CD4-positive, CD25-positive, alpha-beta regulatory T cell (primary cell): ENCODE results near the gene NFIB. TPM values are rescaled to one million over a fixed set of nuclear protein-coding genes. Genes with fewer than 3 reads are reported as not detected.

Experiments
- ATAC-seq, 2 donors: fragments of 150-1000 bp; cut with Tn5 transposase; one replicate each; pipeline ENCODE4 v1.10.0; 2021; ENCODE audit warnings: low read depth in 2 of 2, moderate number of reproducible peaks in 2 of 2, moderate library complexity in 1 of 2
- DNase-seq, 3 donors: peaks; one replicate each; pipeline versions ENCODE4 v3.0.0 to v3.0.0-alpha.2; 2012 to 2022; ENCODE audit warnings: mixed read lengths in 1 of 3
- H3K27ac ChIP-seq: one replicate; pipeline ENCODE4 v1.7.0; 2013; ENCODE audit warnings: mild to moderate bottlenecking, low read length; ENCODE audit not compliant: insufficient read depth, poor library complexity, severe bottlenecking
- H3K27me3 ChIP-seq: one replicate; pipeline ENCODE4 v1.7.0; 2013; ENCODE audit warnings: low read length; ENCODE audit not compliant: control insufficient read depth, insufficient read depth
- H3K36me3 ChIP-seq: one replicate; pipeline ENCODE4 v1.7.0; 2013; ENCODE audit warnings: mild to moderate bottlenecking, low read length, moderate library complexity; ENCODE audit not compliant: control insufficient read depth, insufficient read depth
- H3K4me1 ChIP-seq: 2 replicates; pipeline ENCODE4 v1.7.0; 2013; ENCODE audit warnings: mild to moderate bottlenecking, low read length; ENCODE audit not compliant: insufficient read depth, control insufficient read depth, poor library complexity, severe bottlenecking
- H3K4me3 ChIP-seq: one replicate; pipeline ENCODE4 v1.7.0; 2013; ENCODE audit warnings: low read depth, mild to moderate bottlenecking, low read length, moderate library complexity
- H3K9me3 ChIP-seq, 2 experiments: 1 replicate in 1 of 2; 2 replicates in 1 of 2; pipeline ENCODE4 v1.7.0; 2013; ENCODE audit warnings: low read length in 2 of 2, mild to moderate bottlenecking in 1 of 2, moderate library complexity in 1 of 2; ENCODE audit not compliant: control insufficient read depth in 2 of 2
- H3K27ac Mint-ChIP-seq, 3 donors: one replicate each; pipeline ENCODE4 v1.8.0; 2020 to 2022; ENCODE audit warnings: mild to moderate bottlenecking in 3 of 3, mixed read lengths in 3 of 3, moderate library complexity in 2 of 3
- H3K27me3 Mint-ChIP-seq: one replicate; pipeline ENCODE4 v1.8.0; 2022; ENCODE audit warnings: mild to moderate bottlenecking, mixed read lengths
- H3K36me3 Mint-ChIP-seq: one replicate; pipeline ENCODE4 v1.8.0; 2020; ENCODE audit warnings: mixed read lengths
- H3K4me1 Mint-ChIP-seq, 4 donors: one replicate each; pipeline ENCODE4 v1.8.0; 2020 to 2022; ENCODE audit warnings: mixed read lengths in 4 of 4, mild to moderate bottlenecking in 1 of 4
- H3K4me3 Mint-ChIP-seq, 4 donors: one replicate each; pipeline ENCODE4 v1.8.0; 2020 to 2022; ENCODE audit warnings: mild to moderate bottlenecking in 4 of 4, mixed read lengths in 4 of 4, moderate library complexity in 3 of 4
- H3K9me3 Mint-ChIP-seq, 7 donors: one replicate each; pipeline ENCODE4 v1.8.0; 2020 to 2022; ENCODE audit warnings: mixed read lengths in 7 of 7, mild to moderate bottlenecking in 3 of 7, moderate library complexity in 2 of 7
- polyA plus RNA-seq, 4 donors: library from polyadenylated mRNA; unstranded; fragments of 300-500 nt; fragmentation: Illumina TruSeq; gene quantifications; one replicate each; pipeline ENCODE4 v1.2.3, GENCODE V29; 2021
- total RNA-seq: library from RNA; stranded (reverse); gene quantifications from one replicate; pipeline ENCODE4 v1.2.3, GENCODE V29; 2022

Gene NFIB
- total and polyA plus RNA-seq, 5 donors from 2014 or later = 0.20 TPM; not detected in 4

GRCh38 chr9:14141699-14142098 is 172.2 kb downstream of the NFIB start:
- Histone ChIP-seq H3K27me3 (no peaks in the 10 kb centered on the region), H3K4me3 (no peak overlapping the region), H3K9me3 (no peaks in the 10 kb centered on the region), H3K27ac (no peak overlapping the region), H3K36me3 (no peaks in the 10 kb centered on the region), H3K4me1 (no peaks in the 10 kb centered on the region)
- no peak overlapping the region for H3K27ac Mint-ChIP-seq
- peaks cover 0 to 3% (median 0%) of the 10 kb centered on the region in 7 donors for H3K9me3 Mint-ChIP-seq
- no peak overlapping the region for H3K4me3 Mint-ChIP-seq
- no peaks in the 10 kb centered on the region for H3K27me3 Mint-ChIP-seq
- DNase-seq = no peak
- no peaks in the 10 kb centered on the region for H3K36me3 Mint-ChIP-seq
- H3K4me1 Mint-ChIP-seq = no peaks in the 10 kb centered on the region
- ATAC-seq = no peak

GRCh38 chr9:14140096-14140697 is 173.7 kb downstream of the NFIB start:
- H3K4me3 Mint-ChIP-seq = no peak overlapping the region
- H3K9me3 ChIP-seq = no peaks in the 10 kb centered on the region
- no peaks in the 10 kb centered on the region for H3K27me3 Mint-ChIP-seq
- DNase-seq (no peak), ATAC-seq (no peak)
- no peaks in the 10 kb centered on the region for H3K4me1 Mint-ChIP-seq
- no peaks in the 10 kb centered on the region for H3K27me3 ChIP-seq
- no peak overlapping the region for H3K27ac ChIP-seq
- H3K36me3 Mint-ChIP-seq = no peaks in the 10 kb centered on the region
- peaks cover 0 to 3% (median 0%) of the 10 kb centered on the region in 7 donors for H3K9me3 Mint-ChIP-seq
- no peaks in the 10 kb centered on the region for H3K4me1 ChIP-seq
- no peak overlapping the region for H3K4me3 ChIP-seq
- no peaks in the 10 kb centered on the region for H3K36me3 ChIP-seq
- H3K27ac Mint-ChIP-seq = no peak overlapping the region

- Histone ChIP-seq H3K4me1 (no peaks in the 10 kb centered on the region), H3K36me3 (no peaks in the 10 kb centered on the region), H3K27me3 (no peaks in the 10 kb centered on the region), H3K4me3 (no peak overlapping the region), H3K9me3 (no peaks in the 10 kb centered on the region), H3K27ac (no peak overlapping the region)
- Mint-ChIP-seq H3K36me3 (no peaks in the 10 kb centered on the region), H3K9me3 (peaks cover 0 to 3% (median 0%) of the 10 kb centered on the region in 7 donors), H3K4me1 (no peaks in the 10 kb centered on the region), H3K27ac (no peak overlapping the region), H3K4me3 (no peak overlapping the region), H3K27me3 (no peaks in the 10 kb centered on the region)
- DNase-seq (no peak), ATAC-seq (no peak)
Observed at GRCh38 chr9:14139287-14139686, 174.7 kb downstream of the NFIB start.

GRCh38 chr9:14136646-14137370 is 177.1 kb downstream of the NFIB start:
- no peaks in the 10 kb centered on the region for H3K27me3 ChIP-seq
- H3K9me3 ChIP-seq = no peaks in the 10 kb centered on the region
- H3K4me3 Mint-ChIP-seq = no peak overlapping the region
- no peaks in the 10 kb centered on the region for H3K27me3 Mint-ChIP-seq
- H3K27ac ChIP-seq = no peak overlapping the region
- DNase-seq (no peak), ATAC-seq (no peak)
- peaks cover 0 to 4% (median 0%) of the 10 kb centered on the region in 7 donors for H3K9me3 Mint-ChIP-seq
- no peak overlapping the region for H3K27ac Mint-ChIP-seq
- H3K4me1 ChIP-seq = no peaks in the 10 kb centered on the region
- no peaks in the 10 kb centered on the region for H3K4me1 Mint-ChIP-seq
- H3K36me3 Mint-ChIP-seq = no peaks in the 10 kb centered on the region
- H3K4me3 ChIP-seq = no peak overlapping the region
- no peaks in the 10 kb centered on the region for H3K36me3 ChIP-seq

- Histone ChIP-seq H3K4me3 (no peak overlapping the region), H3K27ac (no peak overlapping the region), H3K4me1 (no peaks in the 10 kb centered on the region), H3K36me3 (no peaks in the 10 kb centered on the region), H3K9me3 (no peaks in the 10 kb centered on the region), H3K27me3 (no peaks in the 10 kb centered on the region)
- Mint-ChIP-seq H3K4me3 (no peak overlapping the region), H3K4me1 (no peaks in the 10 kb centered on the region), H3K36me3 (no peaks in the 10 kb centered on the region), H3K27me3 (no peaks in the 10 kb centered on the region), H3K9me3 (peaks cover 0 to 4% (median 0%) of the 10 kb centered on the region in 7 donors), H3K27ac (no peak overlapping the region)
- ATAC-seq (no peak), DNase-seq (no peak)
Observed at GRCh38 chr9:14136047-14136635, 177.8 kb downstream of the NFIB start.

- Mint-ChIP-seq H3K36me3 (no peaks in the 10 kb centered on the region), H3K27ac (no peak overlapping the region), H3K27me3 (no peaks in the 10 kb centered on the region), H3K4me1 (no peaks in the 10 kb centered on the region), H3K9me3 (peaks cover 0 to 4% (median 0%) of the 10 kb centered on the region in 7 donors), H3K4me3 (no peak overlapping the region)
- Histone ChIP-seq H3K27ac (no peak overlapping the region), H3K9me3 (no peaks in the 10 kb centered on the region), H3K27me3 (no peaks in the 10 kb centered on the region), H3K4me3 (no peak overlapping the region), H3K4me1 (no peaks in the 10 kb centered on the region), H3K36me3 (no peaks in the 10 kb centered on the region)
- no peak for DNase-seq
- ATAC-seq = no peak
Observed at GRCh38 chr9:14135421-14135820, 178.5 kb downstream of the NFIB start.

GRCh38 chr9:14133394-14133793 is 180.5 kb downstream of the NFIB start:
- Histone ChIP-seq H3K27ac (no peak overlapping the region), H3K4me3 (no peak overlapping the region), H3K36me3 (no peaks in the 10 kb centered on the region), H3K4me1 (no peaks in the 10 kb centered on the region), H3K9me3 (no peaks in the 10 kb centered on the region), H3K27me3 (no peaks in the 10 kb centered on the region)
- H3K27ac Mint-ChIP-seq = no peak overlapping the region
- no peak for DNase-seq
- H3K4me1 Mint-ChIP-seq = no peaks in the 10 kb centered on the region
- H3K4me3 Mint-ChIP-seq = no peak overlapping the region
- peaks cover 0 to 4% (median 0%) of the 10 kb centered on the region in 7 donors for H3K9me3 Mint-ChIP-seq
- no peak for ATAC-seq
- no peaks in the 10 kb centered on the region for H3K36me3 Mint-ChIP-seq
- no peaks in the 10 kb centered on the region for H3K27me3 Mint-ChIP-seq
